ENCODE measurements around the gene HOXB2.

GRCh38 chr17:48589060-48589830 lies 44.3 kb upstream of the HOXB2 start:
- TF ChIP-seq EP300 (IDR thresholded peaks at IDR 0.05) (no peak), POLR2AphosphoS5 (IDR thresholded peaks at IDR 0.05) (no peak)
